ENCODE measurements around the gene PMPCB.

PMPCB gene

DNA sequence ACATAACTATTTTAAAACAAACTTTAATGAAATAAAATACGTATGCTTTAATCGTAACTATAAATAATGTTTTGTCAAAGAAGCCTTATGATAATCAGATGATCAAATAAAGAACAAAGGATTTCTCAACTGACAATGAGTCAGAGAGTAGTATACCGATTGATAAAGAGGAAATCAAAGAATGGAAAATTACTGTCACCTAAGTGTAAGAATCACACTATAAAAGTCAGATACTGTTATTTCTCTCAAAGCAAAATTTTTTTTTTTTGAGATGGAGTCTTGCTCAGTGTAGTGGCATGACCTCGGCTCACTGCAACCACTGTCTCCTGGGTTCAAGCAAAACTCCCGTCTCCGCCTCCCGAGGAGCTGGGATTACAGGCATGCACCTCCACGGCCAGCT is 28.5 kb downstream of the PMPCB start:
- DNase-seq (ENCODE audit: extremely low read depth in 1 of 2, low read depth in 1 of 2) = no peak

DNA sequence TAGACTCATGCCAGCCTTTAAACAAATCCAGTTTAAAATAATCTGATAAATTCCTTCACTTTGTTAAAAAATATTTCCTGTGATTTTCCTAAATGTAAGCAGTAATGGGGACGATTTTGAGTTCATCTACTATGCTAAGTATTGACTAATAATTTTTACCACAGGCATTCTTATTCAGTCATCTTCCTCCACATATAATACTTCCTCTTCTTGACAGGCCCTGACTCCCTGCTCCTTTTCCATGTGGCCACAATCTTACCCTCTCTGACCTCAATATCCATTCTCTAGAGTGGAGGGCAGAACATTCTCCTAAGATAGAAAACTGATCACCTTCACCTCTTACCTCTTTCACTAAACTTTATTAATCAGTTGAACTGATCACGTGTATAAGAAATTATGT is 39.5 kb downstream of the PMPCB start:
- no peak for DNase-seq (ENCODE audit: extremely low read depth in 1 of 2, low read depth in 1 of 2)

DNA sequence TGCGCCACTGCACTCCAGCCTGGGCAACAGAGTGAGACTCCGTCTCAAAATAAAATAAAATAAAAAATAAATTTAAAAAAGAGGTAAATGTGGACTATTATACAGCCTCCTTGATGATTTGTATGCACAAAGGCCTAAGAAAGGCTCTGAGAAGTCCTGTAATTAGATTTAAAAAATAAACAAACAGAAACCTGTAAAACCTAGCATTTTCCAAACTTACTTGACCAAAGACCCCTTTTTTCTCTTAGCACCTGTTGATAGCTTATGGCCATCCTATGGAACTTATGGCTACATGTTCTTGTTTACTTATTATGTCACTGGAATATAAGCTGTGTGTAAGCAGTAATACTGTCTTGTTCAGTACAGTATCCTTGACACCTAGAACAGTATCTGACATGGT is 41.6 kb downstream of the PMPCB start:
- DNase-seq (ENCODE audit: extremely low read depth in 1 of 2, low read depth in 1 of 2) = no peak

DNA sequence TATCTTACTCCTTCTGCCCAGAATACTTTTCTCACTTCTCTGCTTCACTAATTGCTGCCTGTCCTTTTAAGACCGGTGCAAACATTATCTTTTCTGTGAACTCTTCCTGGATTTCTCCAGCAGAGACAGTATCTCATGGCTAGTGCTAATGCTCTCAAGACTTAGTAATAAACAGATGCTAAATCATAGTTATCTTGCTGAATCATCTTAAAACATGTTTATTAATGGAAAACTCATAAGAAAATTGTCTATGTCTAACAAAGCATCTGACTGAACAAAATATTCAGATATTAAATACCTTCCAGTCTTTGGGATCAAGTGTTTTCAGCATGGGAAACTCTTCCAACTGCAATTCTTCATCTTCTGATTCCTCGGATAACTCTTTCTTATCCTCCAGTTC is 44.2 kb downstream of the PMPCB start:
- DNase-seq (ENCODE audit: extremely low read depth in 1 of 2, low read depth in 1 of 2) = no peak

DNA sequence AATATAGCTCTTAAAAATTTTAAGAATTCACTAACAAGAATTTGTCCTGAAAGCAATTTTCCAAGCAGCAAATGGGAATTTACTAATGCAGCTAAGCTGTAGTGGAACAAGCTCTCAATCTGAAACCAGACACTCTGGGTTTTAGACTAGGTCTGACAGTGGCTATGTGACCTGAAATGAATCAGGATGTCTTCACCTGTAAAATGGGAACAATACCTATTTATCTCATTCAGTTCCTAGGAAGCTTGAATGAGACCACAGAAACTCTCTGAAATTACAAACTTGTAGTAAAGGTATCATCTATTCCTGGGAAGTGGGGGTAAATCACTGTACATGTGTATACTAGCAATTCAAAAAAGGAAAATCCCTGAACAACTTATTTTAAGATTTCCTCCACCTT is 46.1 kb downstream of the PMPCB start:
- DNase-seq (ENCODE audit: extremely low read depth in 1 of 2, low read depth in 1 of 2) = no peak

DNA sequence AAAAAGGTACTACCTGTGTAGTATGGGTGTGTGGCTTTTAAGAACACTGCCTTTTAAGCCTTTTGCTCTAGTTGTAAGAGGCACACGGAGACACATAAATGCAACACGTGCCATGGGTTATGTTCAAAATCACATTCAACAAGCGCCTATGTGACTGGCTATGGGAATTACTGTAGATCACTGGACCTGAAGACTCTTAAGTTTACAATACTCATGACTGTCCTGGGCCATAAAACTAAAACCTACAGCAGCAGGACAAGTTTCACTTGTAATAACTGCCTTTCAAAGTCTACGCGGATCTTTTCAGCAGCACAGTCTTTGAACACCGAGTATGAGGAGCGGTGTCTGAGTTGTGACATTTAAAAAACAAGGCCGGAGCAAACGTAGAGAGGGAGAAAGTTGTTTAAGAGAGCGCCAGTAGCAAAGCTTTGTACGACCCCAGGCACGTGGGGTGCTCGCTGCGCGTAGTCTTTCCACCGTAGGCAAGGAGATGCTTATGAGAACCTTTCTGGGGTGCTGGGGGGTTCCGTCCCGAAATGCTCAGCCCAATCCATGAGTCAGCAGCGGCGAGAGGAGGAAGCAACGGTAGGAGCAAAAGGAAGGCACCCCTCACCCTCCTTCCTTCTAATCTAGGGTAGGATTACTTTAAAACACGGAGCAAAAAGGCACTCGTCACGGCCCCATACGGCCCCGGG is 46.7 kb downstream of the PMPCB start:
- peak in 1 of 2 donors; percentile 11 for DNase-seq (ENCODE audit: extremely low read depth in 1 of 2, low read depth in 1 of 2)

DNA sequence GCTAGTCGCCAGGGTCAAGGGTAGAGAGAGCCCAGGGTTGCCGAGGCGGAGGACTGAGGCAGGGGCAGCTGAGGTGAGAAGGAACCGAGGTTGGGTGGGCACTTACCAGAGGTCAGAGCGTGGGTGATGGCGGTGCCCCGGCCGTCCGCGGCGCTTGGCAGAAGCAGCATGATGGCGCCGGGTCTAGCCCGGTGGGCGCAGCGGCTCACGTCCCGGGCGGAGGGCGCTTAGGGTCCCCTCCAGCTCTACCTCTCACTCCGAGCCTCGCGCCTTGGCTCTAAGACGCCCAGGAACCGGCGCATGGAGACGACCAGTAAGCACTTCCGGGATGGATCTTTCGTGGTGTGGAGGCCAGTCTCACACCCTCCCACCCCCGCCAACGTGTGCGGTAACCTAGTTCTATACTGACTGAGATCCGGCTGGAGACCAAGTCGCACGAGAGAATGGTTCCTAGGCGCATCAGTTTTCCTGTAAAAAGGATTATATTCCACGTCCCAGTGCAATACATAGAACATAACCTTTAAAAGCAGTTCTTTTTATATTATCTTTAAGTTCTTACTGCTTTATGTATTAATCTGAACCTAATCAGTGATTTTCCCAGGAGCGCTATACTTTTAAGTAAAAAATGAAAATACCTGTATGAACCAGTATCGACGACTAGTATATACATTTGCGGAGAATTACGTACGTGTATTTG is 47.4 kb downstream of the PMPCB start, which contains the start of gene DNAJC2:
TSS of gene DNAJC2 (minus strand) at position 315 of the 697 bp plus-strand sequence. CDS start at position 170, 145 bp downstream.
- peak; percentile 64 to 66 for DNase-seq (ENCODE audit: extremely low read depth in 1 of 2, low read depth in 1 of 2)

DNA sequence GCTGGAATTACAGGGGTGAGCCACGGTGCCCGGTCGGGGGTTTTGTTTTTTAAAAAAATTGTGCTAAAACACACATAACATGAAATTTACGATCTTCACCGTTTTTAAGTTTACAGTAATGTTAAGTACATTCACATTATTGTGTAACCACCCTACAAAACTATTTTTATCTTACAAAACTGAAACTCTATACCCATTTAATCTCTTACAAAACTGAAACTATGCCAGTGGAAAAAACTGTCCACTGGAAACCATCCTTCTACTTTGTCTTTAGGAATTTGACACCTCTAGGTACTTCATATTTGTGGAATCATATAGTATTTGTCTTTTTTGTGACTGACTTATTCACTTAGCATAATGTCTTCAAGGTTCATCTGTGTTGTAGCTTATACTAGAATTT is 49.2 kb downstream of the PMPCB start:
- DNase-seq (ENCODE audit: extremely low read depth in 1 of 2, low read depth in 1 of 2) = no peak

DNA sequence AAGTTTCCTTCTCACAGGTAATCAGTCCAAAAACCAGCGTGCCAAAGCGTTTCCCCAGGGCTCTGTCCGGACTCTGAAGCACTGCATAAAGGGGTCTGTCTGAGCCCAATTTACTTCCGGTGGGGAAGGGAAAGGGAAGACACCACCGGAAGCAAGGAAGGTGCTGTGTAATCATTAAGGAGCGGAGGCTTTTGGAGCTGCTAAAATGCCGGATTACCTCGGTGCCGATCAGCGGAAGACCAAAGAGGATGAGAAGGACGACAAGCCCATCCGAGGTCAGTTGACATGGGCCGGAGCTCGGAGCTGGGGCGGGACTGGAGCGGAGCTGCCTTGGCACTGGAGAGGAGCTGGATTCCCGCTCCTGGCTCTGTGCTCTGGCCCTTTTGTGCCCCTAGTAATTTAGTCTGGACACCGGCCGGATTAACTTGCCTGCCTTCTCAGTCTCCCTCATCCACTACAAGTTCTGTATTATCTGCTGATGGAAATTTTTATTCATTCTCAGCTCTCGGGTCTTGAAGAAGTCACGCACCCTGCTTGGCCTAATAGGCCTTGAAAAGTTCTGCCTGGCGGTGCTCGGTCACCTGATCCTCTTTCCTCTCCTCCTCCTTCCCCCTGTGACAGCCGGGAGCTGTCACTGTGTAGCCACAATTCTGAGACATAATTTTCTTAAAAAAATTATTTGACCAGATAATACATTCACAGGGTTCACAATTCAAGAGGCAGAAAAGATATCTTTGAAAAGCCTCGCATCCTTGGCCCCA is 50.5 kb downstream of the PMPCB start, which contains the start of gene PSMC2:
TSS of gene PSMC2 (plus strand) at position 137 of the 761 bp plus-strand sequence. CDS start at position 206, 69 bp downstream.
- DNase-seq (ENCODE audit: extremely low read depth in 1 of 2, low read depth in 1 of 2) = peak; percentile 57 to 62

DNA sequence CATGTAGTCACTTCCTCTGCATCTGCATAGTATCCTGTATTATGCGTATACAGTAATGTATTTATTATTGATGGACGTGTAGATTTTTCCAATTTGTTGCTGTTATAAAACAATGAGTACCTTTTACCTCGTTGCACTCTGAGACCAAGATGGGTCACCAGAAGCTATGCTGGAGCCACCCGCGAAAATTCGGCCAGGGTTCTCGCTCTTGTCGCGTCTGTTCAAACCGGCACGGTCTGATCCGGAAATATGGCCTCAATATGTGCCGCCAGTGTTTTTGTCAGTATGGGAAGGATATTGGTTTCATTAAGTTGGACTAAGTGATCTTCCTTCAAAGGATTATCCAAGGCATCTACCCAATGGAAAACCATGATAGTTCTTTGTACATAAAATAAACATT is 51.2 kb downstream of the PMPCB start:
- no peak for DNase-seq (ENCODE audit: extremely low read depth in 1 of 2, low read depth in 1 of 2)

DNA sequence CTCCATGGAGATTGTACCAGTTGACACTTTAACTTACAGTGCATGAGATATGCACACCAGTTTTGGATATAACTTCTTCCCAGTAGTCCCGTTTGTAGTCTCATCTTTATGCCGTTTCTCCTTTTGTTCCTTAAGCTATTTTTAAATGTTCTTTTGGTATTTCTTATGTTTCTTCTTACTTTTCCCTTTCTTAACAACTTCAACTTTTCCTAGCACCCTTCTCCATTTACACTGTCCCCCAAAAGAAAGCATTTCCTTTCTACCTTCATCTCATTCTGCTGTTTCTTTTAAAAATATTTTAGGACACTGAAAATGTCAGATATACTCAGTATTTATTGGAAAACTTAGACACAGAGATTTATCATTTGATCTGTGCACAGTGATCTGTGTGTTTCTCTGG is 51.7 kb downstream of the PMPCB start:
- no peak for DNase-seq (ENCODE audit: extremely low read depth in 1 of 2, low read depth in 1 of 2)

DNA sequence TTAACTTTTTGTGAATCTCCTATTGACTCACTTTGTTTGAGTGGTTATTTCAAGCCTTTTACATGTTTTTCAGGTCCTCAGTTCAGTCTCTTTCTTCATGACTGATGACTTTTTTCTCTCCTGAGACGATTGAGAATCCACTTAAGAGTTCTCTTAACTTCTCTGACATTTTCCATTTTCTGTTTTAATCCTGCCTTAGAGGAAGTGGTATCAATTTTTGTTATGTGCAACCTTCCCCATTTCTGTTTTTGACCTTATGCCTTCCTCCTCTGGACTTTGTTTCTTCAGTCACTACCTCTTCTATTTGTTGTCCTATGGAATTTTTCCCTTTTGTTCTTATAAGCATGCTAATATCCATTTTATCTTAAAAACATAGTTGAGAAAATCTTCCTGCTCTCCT is 52.6 kb downstream of the PMPCB start:
- no peak for DNase-seq (ENCODE audit: extremely low read depth in 1 of 2, low read depth in 1 of 2)

Measured in activated CD8-positive, alpha-beta memory T cell treated with anti-CD3 and anti-CD28 coated beads for 1 hour (primary cell).